HG03378 (cell line): ENCODE results near the gene CYB5R3.
"Not testable (repeated sequence)": the region's sequence is repeated elsewhere in the genome, so short reads cannot be mapped to it uniquely, and the experiment has no call there.

Source experiments
- ATAC-seq: cut with Tn5 transposase; IDR thresholded peaks from one replicate; pipeline ENCODE4 v1.9.1; 2021; ENCODE audit warnings: mild to moderate bottlenecking, moderate library complexity; ENCODE audit not compliant: unreplicated experiment

Gene CYB5R3

GRCh38 chr22:42608136-42608822 is 40.9 kb downstream of the CYB5R3 start:
- no peak for ATAC-seq

- ATAC-seq, result not testable (repeated sequence)
Measured at GRCh38 chr22:42607641-42608040, 41.6 kb downstream of the CYB5R3 start.

- no peak for ATAC-seq
Measured at GRCh38 chr22:42604403-42604802, 44.8 kb downstream of the CYB5R3 start.

GRCh38 chr22:42603427-42603826 is 45.8 kb downstream of the CYB5R3 start:
- no peak for ATAC-seq

- no peak for ATAC-seq
Measured at GRCh38 chr22:42602470-42602869, 46.7 kb downstream of the CYB5R3 start.

- no peak for ATAC-seq
Measured at GRCh38 chr22:42601879-42602465, 47.2 kb downstream of the CYB5R3 start.

GRCh38 chr22:42596863-42597530 is 52.2 kb downstream of the CYB5R3 start:
- ATAC-seq, result no peak

- ATAC-seq, result no peak
Measured at GRCh38 chr22:42596336-42596735, 52.9 kb downstream of the CYB5R3 start.

GRCh38 chr22:42595434-42595833 is 53.8 kb downstream of the CYB5R3 start:
- ATAC-seq, result no peak

GRCh38 chr22:42591987-42592386 is 57.2 kb downstream of the CYB5R3 start:
- ATAC-seq, result no peak

GRCh38 chr22:42587588-42588175 is 61.5 kb downstream of the CYB5R3 start:
- no peak for ATAC-seq

GRCh38 chr22:42586381-42586780 is 62.8 kb downstream of the CYB5R3 start:
- no peak for ATAC-seq

GRCh38 chr22:42585096-42585495 is 64.1 kb downstream of the CYB5R3 start:
- ATAC-seq, result no peak

GRCh38 chr22:42584364-42584940 is 64.7 kb downstream of the CYB5R3 start:
- no peak for ATAC-seq

- no peak for ATAC-seq
Measured at GRCh38 chr22:42582987-42583386, 66.2 kb downstream of the CYB5R3 start.

- no peak for ATAC-seq
Measured at GRCh38 chr22:42581762-42582716, 67.2 kb downstream of the CYB5R3 start.

- ATAC-seq, result not testable (repeated sequence)
Measured at GRCh38 chr22:42581194-42581761, 67.9 kb downstream of the CYB5R3 start.

- ATAC-seq, result not testable (repeated sequence)
Measured at GRCh38 chr22:42580040-42580439, 69.2 kb downstream of the CYB5R3 start.

GRCh38 chr22:42577623-42578240 is 71.5 kb downstream of the CYB5R3 start:
- ATAC-seq, result no peak
